ENCODE measurements around the gene CDC27.

DNA sequence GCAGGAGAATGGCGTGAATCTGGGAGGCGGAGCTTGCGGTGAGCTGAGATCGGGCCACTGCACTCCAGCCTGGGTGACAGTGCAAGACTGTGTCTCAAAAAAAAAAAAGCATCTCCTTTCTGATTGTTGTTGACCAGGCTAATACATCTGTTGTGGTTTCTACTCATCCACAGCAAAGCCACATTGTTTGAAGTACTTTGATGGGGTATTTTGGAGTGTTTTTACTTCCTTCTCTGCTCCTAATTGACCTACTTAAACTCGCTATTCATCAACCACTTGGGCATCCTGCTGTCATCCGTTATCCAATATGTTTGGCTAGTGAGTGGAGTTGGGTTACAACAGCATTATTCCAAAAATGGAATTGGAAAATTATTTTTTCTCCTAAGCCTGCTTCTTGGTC lies 3.5 kb upstream of the CDC27 start:
- TF ChIP-seq, protein P1, sequence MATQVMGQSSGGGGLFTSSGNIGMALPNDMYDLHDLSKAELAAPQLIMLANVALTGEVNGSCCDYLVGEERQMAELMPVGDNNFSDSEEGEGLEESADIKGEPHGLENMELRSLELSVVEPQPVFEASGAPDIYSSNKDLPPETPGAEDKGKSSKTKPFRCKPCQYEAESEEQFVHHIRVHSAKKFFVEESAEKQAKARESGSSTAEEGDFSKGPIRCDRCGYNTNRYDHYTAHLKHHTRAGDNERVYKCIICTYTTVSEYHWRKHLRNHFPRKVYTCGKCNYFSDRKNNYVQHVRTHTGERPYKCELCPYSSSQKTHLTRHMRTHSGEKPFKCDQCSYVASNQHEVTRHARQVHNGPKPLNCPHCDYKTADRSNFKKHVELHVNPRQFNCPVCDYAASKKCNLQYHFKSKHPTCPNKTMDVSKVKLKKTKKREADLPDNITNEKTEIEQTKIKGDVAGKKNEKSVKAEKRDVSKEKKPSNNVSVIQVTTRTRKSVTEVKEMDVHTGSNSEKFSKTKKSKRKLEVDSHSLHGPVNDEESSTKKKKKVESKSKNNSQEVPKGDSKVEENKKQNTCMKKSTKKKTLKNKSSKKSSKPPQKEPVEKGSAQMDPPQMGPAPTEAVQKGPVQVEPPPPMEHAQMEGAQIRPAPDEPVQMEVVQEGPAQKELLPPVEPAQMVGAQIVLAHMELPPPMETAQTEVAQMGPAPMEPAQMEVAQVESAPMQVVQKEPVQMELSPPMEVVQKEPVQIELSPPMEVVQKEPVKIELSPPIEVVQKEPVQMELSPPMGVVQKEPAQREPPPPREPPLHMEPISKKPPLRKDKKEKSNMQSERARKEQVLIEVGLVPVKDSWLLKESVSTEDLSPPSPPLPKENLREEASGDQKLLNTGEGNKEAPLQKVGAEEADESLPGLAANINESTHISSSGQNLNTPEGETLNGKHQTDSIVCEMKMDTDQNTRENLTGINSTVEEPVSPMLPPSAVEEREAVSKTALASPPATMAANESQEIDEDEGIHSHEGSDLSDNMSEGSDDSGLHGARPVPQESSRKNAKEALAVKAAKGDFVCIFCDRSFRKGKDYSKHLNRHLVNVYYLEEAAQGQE (IDR thresholded peaks at IDR 0.05; ENCODE audit: low read depth) = no peak
- TF ChIP-seq, protein P2, sequence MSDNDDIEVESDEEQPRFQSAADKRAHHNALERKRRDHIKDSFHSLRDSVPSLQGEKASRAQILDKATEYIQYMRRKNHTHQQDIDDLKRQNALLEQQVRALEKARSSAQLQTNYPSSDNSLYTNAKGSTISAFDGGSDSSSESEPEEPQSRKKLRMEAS (IDR thresholded peaks at IDR 0.05) = no peak
- no peak for TF ChIP-seq TAF1 (IDR thresholded peaks at IDR 0.05; ENCODE audit: low read depth)
- TF ChIP-seq TCF12 (IDR thresholded peaks at IDR 0.05; ENCODE audit: low read depth) = no peak
- no peak for TF ChIP-seq YY1 (IDR thresholded peaks at IDR 0.05; ENCODE audit: low read depth)
- TF ChIP-seq EP300 (IDR thresholded peaks at IDR 0.05; ENCODE audit: borderline replicate concordance) = no peak
- no peak for TF ChIP-seq RAD21 (IDR thresholded peaks at IDR 0.05; ENCODE audit: low read depth)

All from Ishikawa (cell line).